ENCODE results near the gene KLHL24. TPM values are rescaled to one million over a fixed set of nuclear protein-coding genes. Genes with fewer than 3 reads are reported as not detected.
"Not testable (repeated sequence)": the region's sequence is repeated elsewhere in the genome, so short reads cannot be mapped to it uniquely, and the experiment has no call there.

Gene KLHL24
- polyA plus RNA-seq, 1 experiment = 11.0 TPM

- H3K27me3 ChIP-seq (ENCODE audit: control insufficient read depth, insufficient read depth, low read length) = no peaks in the 10 kb centered on the region
- H3K4me3 ChIP-seq (ENCODE audit: low read depth, low read length) = peak overlapping the region; percentile 97
- ChIA-PET CTCF (interaction anchor here (1.7 kb wide), 1 partner anchor 68 kb away, joined by 6 read pairs; no protein-coding TSS in a partner anchor), POLR2A (no interaction called here)
- 0 out of 2 replicates have a peak, but pooled peaks cover 2% of the 10 kb centered on the region for H3K36me3 ChIP-seq (ENCODE audit: control insufficient read depth, insufficient read depth, low read length)
- DNase-seq (ENCODE audit: low read depth) = no peak
- TF ChIP-seq CTCF (IDR thresholded peaks at IDR 0.05; ENCODE audit: insufficient read depth, low read depth, low read length) = no peak
These were observed 64.0 kb downstream of the KLHL24 start for GRCh38 chr3:183699238-183699947.

- DNase-seq (ENCODE audit: low read depth) = no peak
- POLR2A ChIA-PET = no interaction called here
- no peak overlapping the region for H3K4me3 ChIP-seq (ENCODE audit: low read depth, low read length)
- TF ChIP-seq CTCF (IDR thresholded peaks at IDR 0.05; ENCODE audit: insufficient read depth, low read depth, low read length) = no peak
- no peaks in the 10 kb centered on the region for H3K27me3 ChIP-seq (ENCODE audit: control insufficient read depth, insufficient read depth, low read length)
- CTCF ChIA-PET = no interaction called here
- 0 out of 2 replicates have a peak, but pooled peaks cover 2% of the 10 kb centered on the region for H3K36me3 ChIP-seq (ENCODE audit: control insufficient read depth, insufficient read depth, low read length)
These were observed 66.3 kb downstream of the KLHL24 start for GRCh38 chr3:183701744-183702143.

- CTCF ChIA-PET = interaction anchor here (0.6 to 0.7 kb wide), 3 partner anchors 26 to 1158 kb away, joined by 3 read pairs; no protein-coding TSS in a partner anchor
- DNase-seq (ENCODE audit: low read depth); POLR2A ChIA-PET: not testable (repeated sequence)
These were observed 68.5 kb downstream of the KLHL24 start for GRCh38 chr3:183703892-183704291.

GRCh38 chr3:183710231-183710630 is 74.8 kb downstream of the KLHL24 start:
- TF ChIP-seq CTCF (IDR thresholded peaks at IDR 0.05; ENCODE audit: insufficient read depth, low read depth, low read length) = no peak
- no peak for DNase-seq (ENCODE audit: low read depth)
- ChIA-PET POLR2A (no interaction called here), CTCF (no interaction called here)
- Histone ChIP-seq H3K27me3 (ENCODE audit: control insufficient read depth, insufficient read depth, low read length) (no peaks in the 10 kb centered on the region), H3K36me3 (ENCODE audit: control insufficient read depth, insufficient read depth, low read length) (no peaks in the 10 kb centered on the region), H3K4me3 (ENCODE audit: low read depth, low read length) (no peak overlapping the region)

More at GRCh38 chr3:183703892-183704291, 68.5 kb downstream of the KLHL24 start:
- H3K27me3 ChIP-seq (ENCODE audit: control insufficient read depth, insufficient read depth, low read length); H3K36me3 ChIP-seq (ENCODE audit: control insufficient read depth, insufficient read depth, low read length); H3K4me3 ChIP-seq (ENCODE audit: low read depth, low read length): not testable (repeated sequence)

GRCh38 chr3:183711516-183711915 is 76.1 kb downstream of the KLHL24 start:
- ChIA-PET CTCF (interaction anchor here (0.8 kb wide), 1 partner anchor 10 kb away, joined by 3 read pairs; no protein-coding TSS in a partner anchor), POLR2A (no interaction called here)

More at GRCh38 chr3:183711516-183711915, 76.1 kb downstream of the KLHL24 start:
- Histone ChIP-seq H3K36me3 (ENCODE audit: control insufficient read depth, insufficient read depth, low read length) (no peaks in the 10 kb centered on the region), H3K4me3 (ENCODE audit: low read depth, low read length) (no peak overlapping the region), H3K27me3 (ENCODE audit: control insufficient read depth, insufficient read depth, low read length) (no peaks in the 10 kb centered on the region)
- TF ChIP-seq CTCF (IDR thresholded peaks at IDR 0.05; ENCODE audit: insufficient read depth, low read depth, low read length) = no peak
- DNase-seq (ENCODE audit: low read depth) = no peak
